ENCODE measurements around the gene ZNF132.

- TF ChIP-seq CTCF (IDR thresholded peaks at IDR 0.05): no peak
- no peak for TF ChIP-seq POLR2A (IDR thresholded peaks at IDR 0.05)
Observed at GRCh38 chr19:58460039-58460438, 20.1 kb upstream of the ZNF132 start.

All from right lobe of liver (tissue), 4 donors.